ENCODE results near the gene CNBD2. TPM values are rescaled to one million over a fixed set of nuclear protein-coding genes. Genes with fewer than 3 reads are reported as not detected.

CNBD2 gene
- total RNA-seq: 1.0 and 2.1 TPM in 2 replicates

DNA sequence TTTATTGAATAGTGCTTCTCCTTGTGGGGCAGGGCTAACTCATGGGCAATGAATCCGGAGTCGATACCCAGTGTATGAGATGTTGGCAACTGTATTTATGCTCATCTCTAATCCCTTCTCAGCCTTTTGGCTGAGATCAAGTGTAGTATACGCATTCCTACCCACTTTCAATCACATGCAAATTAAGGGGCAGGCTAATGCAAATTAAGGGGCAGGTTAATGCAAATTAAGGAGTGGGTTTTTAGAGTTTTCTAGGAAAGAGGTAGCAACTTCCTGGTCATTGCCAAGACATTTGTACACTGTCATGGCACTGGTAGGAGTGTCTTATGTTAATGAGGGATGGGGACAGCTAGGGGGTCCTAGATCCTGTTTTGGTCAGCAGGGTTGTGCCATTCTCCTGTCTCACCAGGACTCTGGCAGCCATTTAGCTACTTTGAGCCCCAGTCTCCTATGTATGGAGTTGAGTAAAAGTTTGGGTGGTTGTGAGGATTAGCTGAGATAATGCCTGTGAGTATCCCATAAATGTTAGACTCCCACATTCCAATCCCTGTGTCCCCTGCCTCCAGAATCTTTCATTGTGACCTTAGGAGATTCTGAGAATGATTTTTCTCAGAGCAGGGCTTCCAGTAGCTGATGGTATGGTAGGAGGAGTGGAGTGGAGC is at the start of gene CNBD2:
Gene CNBD2 (plus strand): TSS at position 612 of the 662 bp plus-strand sequence. CDS start 173 bp downstream, outside the sequence.

DNA sequence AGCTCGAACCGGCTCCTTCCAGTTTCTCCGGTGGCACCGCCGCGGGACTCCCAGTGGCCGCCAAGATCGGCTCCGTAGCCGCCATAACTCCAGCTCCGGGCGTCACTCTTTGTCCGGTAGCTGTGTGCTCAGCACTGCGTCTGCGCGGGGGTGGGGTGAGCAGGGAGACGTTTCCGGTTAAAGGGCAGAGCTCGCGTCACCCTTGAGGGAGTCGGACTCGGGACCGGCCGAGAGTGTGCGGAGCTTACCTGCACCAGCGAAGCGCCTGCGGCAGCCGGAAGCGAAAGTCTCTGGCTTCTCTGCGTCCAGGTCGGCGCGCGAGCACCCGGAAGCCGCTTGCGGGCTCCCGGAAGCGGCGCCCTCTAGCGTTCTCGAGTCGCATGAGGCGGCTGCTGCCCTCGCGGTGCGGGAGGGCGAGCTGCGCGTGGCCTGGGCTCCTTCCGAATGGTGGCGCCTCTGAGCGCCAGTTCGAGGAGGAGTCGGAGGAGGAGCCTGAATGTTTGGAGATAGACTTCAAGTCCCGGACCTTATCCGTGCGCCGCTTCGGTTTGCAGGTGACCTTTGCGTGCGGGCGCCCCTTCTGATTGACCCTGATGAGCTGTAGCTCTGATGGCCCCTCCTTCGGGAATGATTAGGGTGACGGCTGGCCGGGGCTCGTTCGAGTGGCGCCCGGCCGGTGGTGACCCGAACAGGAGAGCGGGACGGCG is 14.0 kb upstream of the CNBD2 start, which contains the start of gene SCAND1:
Gene SCAND1 (minus strand): TSS at position 303 of the 707 bp plus-strand sequence. CDS start 218 bp downstream, at position 85.

Other genes with a start within 250 kb of the CNBD2 start
- 104 and 138 TPM in 2 replicates for gene RBM39, start 226.3 kb upstream of the CNBD2 start, total RNA-seq
- 23.0 and 27.6 TPM in 2 replicates for gene PHF20, start 196.6 kb upstream of the CNBD2 start, total RNA-seq
- gene SCAND1, start 14.1 kb upstream of the CNBD2 start, total RNA-seq: 87.3 and 109 TPM in 2 replicates
- gene EPB41L1, start 186.2 kb downstream of the CNBD2 start, total RNA-seq: 7.9 and 11.1 TPM in 2 replicates

Measured in bronchus fibroblast of lung (primary cell).